ENCODE results near the gene CRB2.

Gene CRB2

GRCh38 chr9:123361086-123361730, 5.2 kb downstream of the CRB2 start:
- TF ChIP-seq ZFX (IDR thresholded peaks at IDR 0.05; ENCODE audit: borderline replicate concordance) (no peak), CTCF (IDR thresholded peaks at IDR 0.05) (no peak)
- H3K27ac ChIP-seq, result no peak overlapping the region

GRCh38 chr9:123361731-123362510, 5.9 kb downstream of the CRB2 start:
- no peak for TF ChIP-seq CTCF (IDR thresholded peaks at IDR 0.05)
- no peak for TF ChIP-seq ZFX (IDR thresholded peaks at IDR 0.05; ENCODE audit: borderline replicate concordance)

GRCh38 chr9:123362856-123363255, 6.9 kb downstream of the CRB2 start:
- H3K27ac ChIP-seq, result no peak overlapping the region
- no peak for TF ChIP-seq ZFX (IDR thresholded peaks at IDR 0.05; ENCODE audit: borderline replicate concordance)
- no peak for TF ChIP-seq CTCF (IDR thresholded peaks at IDR 0.05)

More at GRCh38 chr9:123361731-123362510, 5.9 kb downstream of the CRB2 start:
- no peak overlapping the region for H3K27ac ChIP-seq

- H3K27ac ChIP-seq, result no peak overlapping the region
- TF ChIP-seq ZFX (IDR thresholded peaks at IDR 0.05; ENCODE audit: borderline replicate concordance), result no peak
- TF ChIP-seq CTCF (IDR thresholded peaks at IDR 0.05), result no peak
These were observed 8.3 kb downstream of the CRB2 start for GRCh38 chr9:123364241-123364824.

- no peak for TF ChIP-seq ZFX (IDR thresholded peaks at IDR 0.05; ENCODE audit: borderline replicate concordance)
- TF ChIP-seq CTCF (IDR thresholded peaks at IDR 0.05), result no peak
- no peak overlapping the region for H3K27ac ChIP-seq
These were observed 9.4 kb downstream of the CRB2 start for GRCh38 chr9:123365287-123365880.

- H3K27ac ChIP-seq, result no peak overlapping the region
- no peak for TF ChIP-seq ZFX (IDR thresholded peaks at IDR 0.05; ENCODE audit: borderline replicate concordance)
- TF ChIP-seq CTCF (IDR thresholded peaks at IDR 0.05), result peak; percentile 29
These were observed 10.0 kb downstream of the CRB2 start for GRCh38 chr9:123365881-123366528.
